ENCODE data around the gene CYB5A. TPM values are rescaled to one million over a fixed set of nuclear protein-coding genes. Genes with fewer than 3 reads are reported as not detected.
"Not testable (repeated sequence)": the region's sequence is repeated elsewhere in the genome, so short reads cannot be mapped to it uniquely, and the experiment has no call there.

The CYB5A gene
- total RNA-seq, 1 experiment from 2014 or later = 210 TPM

- peak overlapping the region; percentile 2; the same call in 1 of the 2 replicates for H3K4me3 ChIP-seq
- H3K27me3 ChIP-seq (replicated peaks) = no peaks in the 10 kb centered on the region
- peak overlapping the region; percentile 62 for H3K27ac ChIP-seq
- DNase-seq (ENCODE audit: low read depth in 1 of 2, low spot score in 2 of 2) = peak in 1 of 2 experiments; percentile 75
- peaks cover 55% of the 10 kb centered on the region for H3K4me1 ChIP-seq (replicated peaks)
- H3K36me3 ChIP-seq = peaks cover 3% of the 10 kb centered on the region
- H3K9me3 ChIP-seq (replicated peaks) = 0 out of 2 replicates have a peak, but pooled peaks cover 3% of the 10 kb centered on the region
Measured at GRCh38 chr18:74289137-74289536, 2.6 kb downstream of the CYB5A start.

GRCh38 chr18:74288730-74289129 is 3.0 kb downstream of the CYB5A start:
- peak overlapping the region; percentile 2; the same call in 1 of the 2 replicates for H3K4me3 ChIP-seq
- H3K4me1 ChIP-seq (replicated peaks) = peaks cover 55% of the 10 kb centered on the region
- peak overlapping the region; percentile 62 for H3K27ac ChIP-seq
- 0 out of 2 replicates have a peak, but pooled peaks cover 3% of the 10 kb centered on the region for H3K9me3 ChIP-seq (replicated peaks)
- no peaks in the 10 kb centered on the region for H3K27me3 ChIP-seq (replicated peaks)
- DNase-seq (ENCODE audit: low read depth in 1 of 2, low spot score in 2 of 2) = no peak
- peaks cover 4% of the 10 kb centered on the region for H3K36me3 ChIP-seq

GRCh38 chr18:74288041-74288440 is 3.7 kb downstream of the CYB5A start:
- H3K36me3 ChIP-seq = peaks cover 9% of the 10 kb centered on the region
- DNase-seq (ENCODE audit: low read depth in 1 of 2, low spot score in 2 of 2) = no peak
- H3K27me3 ChIP-seq (replicated peaks) = no peaks in the 10 kb centered on the region
- H3K4me1 ChIP-seq (replicated peaks) = peaks cover 62% of the 10 kb centered on the region
- H3K4me3 ChIP-seq = no peak overlapping the region
- H3K9me3 ChIP-seq (replicated peaks) = 0 out of 2 replicates have a peak, but pooled peaks cover 3% of the 10 kb centered on the region
- no peak overlapping the region for H3K27ac ChIP-seq

GRCh38 chr18:74286856-74287255 is 4.9 kb downstream of the CYB5A start:
- H3K4me1 ChIP-seq (replicated peaks) = peaks cover 64% of the 10 kb centered on the region
- H3K27me3 ChIP-seq (replicated peaks) = no peaks in the 10 kb centered on the region
- peaks cover 12% of the 10 kb centered on the region for H3K36me3 ChIP-seq
- no peak overlapping the region for H3K4me3 ChIP-seq
- H3K9me3 ChIP-seq (replicated peaks) = no peaks in the 10 kb centered on the region
- no peak for DNase-seq (ENCODE audit: low read depth in 1 of 2, low spot score in 2 of 2)
- no peak overlapping the region for H3K27ac ChIP-seq

GRCh38 chr18:74286106-74286855 is 5.5 kb downstream of the CYB5A start:
- H3K9me3 ChIP-seq (replicated peaks) = no peaks in the 10 kb centered on the region

GRCh38 chr18:74285583-74285982 is 6.2 kb downstream of the CYB5A start:
- H3K4me1 ChIP-seq (replicated peaks) = peaks cover 53% of the 10 kb centered on the region
- DNase-seq (ENCODE audit: low read depth in 1 of 2, low spot score in 2 of 2); H3K9me3 ChIP-seq (replicated peaks); H3K36me3 ChIP-seq; H3K27me3 ChIP-seq (replicated peaks); H3K27ac ChIP-seq; H3K4me3 ChIP-seq: not testable (repeated sequence)

More at GRCh38 chr18:74286106-74286855, 5.5 kb downstream of the CYB5A start:
- H3K4me3 ChIP-seq = no peak overlapping the region
- H3K36me3 ChIP-seq = peaks cover 9% of the 10 kb centered on the region
- no peak for DNase-seq (ENCODE audit: low read depth in 1 of 2, low spot score in 2 of 2)
- H3K27me3 ChIP-seq (replicated peaks) = no peaks in the 10 kb centered on the region
- no peak overlapping the region for H3K27ac ChIP-seq
- H3K4me1 ChIP-seq (replicated peaks) = peaks cover 60% of the 10 kb centered on the region

GRCh38 chr18:74284980-74285355 is 6.8 kb downstream of the CYB5A start:
- H3K27ac ChIP-seq = no peak overlapping the region
- peaks cover 9% of the 10 kb centered on the region for H3K36me3 ChIP-seq
- H3K9me3 ChIP-seq (replicated peaks) = no peaks in the 10 kb centered on the region
- peaks cover 48% of the 10 kb centered on the region for H3K4me1 ChIP-seq (replicated peaks)
- H3K4me3 ChIP-seq = no peak overlapping the region
- no peak for DNase-seq (ENCODE audit: low read depth in 1 of 2, low spot score in 2 of 2)
- no peaks in the 10 kb centered on the region for H3K27me3 ChIP-seq (replicated peaks)

- no peak for DNase-seq (ENCODE audit: low read depth in 1 of 2, low spot score in 2 of 2)
- Histone ChIP-seq H3K36me3 (peaks cover 9% of the 10 kb centered on the region), H3K27me3 (replicated peaks) (no peaks in the 10 kb centered on the region), H3K27ac (no peak overlapping the region), H3K9me3 (replicated peaks) (no peaks in the 10 kb centered on the region), H3K4me3 (no peak overlapping the region), H3K4me1 (replicated peaks) (peaks cover 43% of the 10 kb centered on the region)
Measured at GRCh38 chr18:74284191-74284979, 7.4 kb downstream of the CYB5A start.

GRCh38 chr18:74283646-74284045 is 8.1 kb downstream of the CYB5A start:
- Histone ChIP-seq H3K27me3 (replicated peaks) (no peaks in the 10 kb centered on the region), H3K4me1 (replicated peaks) (peaks cover 35% of the 10 kb centered on the region)

GRCh38 chr18:74282755-74283554 is 8.8 kb downstream of the CYB5A start:
- Histone ChIP-seq H3K4me1 (replicated peaks) (peaks cover 28% of the 10 kb centered on the region), H3K27ac (no peak overlapping the region), H3K9me3 (replicated peaks) (no peaks in the 10 kb centered on the region), H3K4me3 (no peak overlapping the region), H3K36me3 (peaks cover 9% of the 10 kb centered on the region), H3K27me3 (replicated peaks) (no peaks in the 10 kb centered on the region)
- no peak for DNase-seq (ENCODE audit: low read depth in 1 of 2, low spot score in 2 of 2)

More at GRCh38 chr18:74283646-74284045, 8.1 kb downstream of the CYB5A start:
- Histone ChIP-seq H3K4me3 (no peak overlapping the region), H3K9me3 (replicated peaks) (no peaks in the 10 kb centered on the region), H3K27ac (no peak overlapping the region), H3K36me3 (peaks cover 9% of the 10 kb centered on the region)
- DNase-seq (ENCODE audit: low read depth in 1 of 2, low spot score in 2 of 2) = no peak

GRCh38 chr18:74281980-74282754 is 9.6 kb downstream of the CYB5A start:
- Histone ChIP-seq H3K4me1 (replicated peaks) (peaks cover 27% of the 10 kb centered on the region), H3K36me3 (peaks cover 14% of the 10 kb centered on the region), H3K27me3 (replicated peaks) (no peaks in the 10 kb centered on the region), H3K27ac (no peak overlapping the region), H3K4me3 (no peak overlapping the region), H3K9me3 (replicated peaks) (no peaks in the 10 kb centered on the region)
- no peak for DNase-seq (ENCODE audit: low read depth in 1 of 2, low spot score in 2 of 2)

GRCh38 chr18:74281011-74281979 is 10.5 kb downstream of the CYB5A start:
- H3K27me3 ChIP-seq (replicated peaks) = no peaks in the 10 kb centered on the region
- no peak overlapping the region for H3K27ac ChIP-seq
- no peak for DNase-seq (ENCODE audit: low read depth in 1 of 2, low spot score in 2 of 2)
- no peak overlapping the region for H3K4me3 ChIP-seq
- H3K9me3 ChIP-seq (replicated peaks) = no peaks in the 10 kb centered on the region
- H3K36me3 ChIP-seq = peaks cover 17% of the 10 kb centered on the region
- H3K4me1 ChIP-seq (replicated peaks) = peaks cover 22% of the 10 kb centered on the region

All from SJSA1 (cell line).